ENCODE data around the gene LRSAM1. TPM values are rescaled to one million over a fixed set of nuclear protein-coding genes. Genes with fewer than 3 reads are reported as not detected.

Gene LRSAM1
- total and polyA plus RNA-seq, 11 donors = 21.9 to 42.2 (median 31.6) TPM

GRCh38 chr9:127521919-127522304 is 70.6 kb downstream of the LRSAM1 start:
- H3K9me3 ChIP-seq = peaks cover 0 to 16% (median 7%) of the 10 kb centered on the region in 12 donors
- peak in 3 of 4 donors; percentile 41 to 56 (median 50) for ATAC-seq
- peak overlapping the region; percentile 73 to 97 (median 86) for H3K27ac ChIP-seq
- H3K4me3 ChIP-seq = no peak overlapping the region
- H3K27me3 ChIP-seq = no peaks in the 10 kb centered on the region
- intact Hi-C loops (cut with DNase I) = loop anchor here in 4 of 10 donors (5.0 kb wide), 1 partner anchor 45 kb away; a partner anchor contains a TSS
- WGBS, 4 donors = 24 to 54% (median 45%) methylated on average over 3 to 5 of the region's 5 CpGs
- no peak for TF ChIP-seq CTCF (IDR thresholded peaks at IDR 0.05)
- no peak for TF ChIP-seq POLR2A (IDR thresholded peaks at IDR 0.05)
- H3K4me1 ChIP-seq = peaks cover 15 to 76% (median 48%) of the 10 kb centered on the region in 12 donors
- peaks cover 3 to 56% (median 41%) of the 10 kb centered on the region in 9 donors for H3K36me3 ChIP-seq
- DNase-seq = peak; percentile 57 to 74 (median 66)

- Histone ChIP-seq H3K36me3 (peaks cover 0 to 54% (median 34%) of the 10 kb centered on the region in 9 donors), H3K4me3 (no peak overlapping the region), H3K27ac (peak overlapping the region; percentile 73 to 97 (median 86)), H3K27me3 (no peaks in the 10 kb centered on the region), H3K4me1 (peaks cover 19 to 84% (median 55%) of the 10 kb centered on the region in 12 donors), H3K9me3 (peaks cover 0 to 16% (median 7%) of the 10 kb centered on the region in 12 donors)
- intact Hi-C loops (cut with DNase I) = loop anchor here in 4 of 10 donors (5.0 kb wide), 1 partner anchor 45 kb away; a partner anchor contains a TSS
- no peak for ATAC-seq
- no peak for DNase-seq
- 64 to 76% (median 68%) methylated on average over 2 of the region's 2 CpGs for WGBS, 4 donors
- no peak for TF ChIP-seq POLR2A (IDR thresholded peaks at IDR 0.05)
- TF ChIP-seq CTCF (IDR thresholded peaks at IDR 0.05) = no peak
Observed at GRCh38 chr9:127522727-127523126, 71.4 kb downstream of the LRSAM1 start.

GRCh38 chr9:127523312-127523851 is 72.1 kb downstream of the LRSAM1 start:
- no peak overlapping the region for H3K4me3 ChIP-seq
- intact Hi-C loops (cut with DNase I) = loop anchor here in 4 of 10 donors (5.0 kb wide), 1 partner anchor 44 kb away; a partner anchor contains a TSS
- 93 to 95% (median 94%) methylated on average over 9 of the region's 9 CpGs for WGBS, 4 donors
- peak in 2 of 5 donors; percentile 16 to 57 for DNase-seq
- peaks cover 19 to 84% (median 60%) of the 10 kb centered on the region in 12 donors for H3K4me1 ChIP-seq
- H3K27me3 ChIP-seq = no peaks in the 10 kb centered on the region
- no peak for ATAC-seq
- TF ChIP-seq CTCF (IDR thresholded peaks at IDR 0.05) = peak in 9 of 12 donors; percentile 18 to 44 (median 29)
- no peak for TF ChIP-seq POLR2A (IDR thresholded peaks at IDR 0.05)
- peaks cover 0 to 48% (median 30%) of the 10 kb centered on the region in 9 donors for H3K36me3 ChIP-seq
- H3K27ac ChIP-seq = no peak overlapping the region
- H3K9me3 ChIP-seq = peaks cover 0 to 16% (median 7%) of the 10 kb centered on the region in 12 donors

GRCh38 chr9:127524373-127524772 is 73.1 kb downstream of the LRSAM1 start:
- intact Hi-C loops (cut with DNase I) = loop anchor here in 4 of 10 donors (5.0 kb wide), 1 partner anchor 43 kb away; a partner anchor contains a TSS
- ATAC-seq = no peak
- TF ChIP-seq POLR2A (IDR thresholded peaks at IDR 0.05) (no peak), CTCF (IDR thresholded peaks at IDR 0.05) (no peak)
- Histone ChIP-seq H3K4me3 (no peak overlapping the region), H3K4me1 (peaks cover 19 to 91% (median 62%) of the 10 kb centered on the region in 12 donors), H3K9me3 (peaks cover 0 to 16% (median 7%) of the 10 kb centered on the region in 12 donors), H3K27ac (peak overlapping the region in 6 of 12 donors; percentile 46 to 71 (median 64)), H3K27me3 (no peaks in the 10 kb centered on the region), H3K36me3 (peaks cover 0 to 46% (median 30%) of the 10 kb centered on the region in 9 donors)
- no peak for DNase-seq
- WGBS, 4 donors = 60 to 71% (median 64%) methylated on average over 4 to 6 of the region's 6 CpGs
